Activated CD8-positive, alpha-beta memory T cell treated with anti-CD3 and anti-CD28 coated beads, Interleukin-2, amount 50 U/mL, for 4 hours (primary cell): ENCODE measurements around the gene CDHR5.

ENCODE experiments used
- DNase-seq: peaks from one replicate; pipeline ENCODE4 v3.0.0-alpha.2; 2020

CDHR5 gene

DNA sequence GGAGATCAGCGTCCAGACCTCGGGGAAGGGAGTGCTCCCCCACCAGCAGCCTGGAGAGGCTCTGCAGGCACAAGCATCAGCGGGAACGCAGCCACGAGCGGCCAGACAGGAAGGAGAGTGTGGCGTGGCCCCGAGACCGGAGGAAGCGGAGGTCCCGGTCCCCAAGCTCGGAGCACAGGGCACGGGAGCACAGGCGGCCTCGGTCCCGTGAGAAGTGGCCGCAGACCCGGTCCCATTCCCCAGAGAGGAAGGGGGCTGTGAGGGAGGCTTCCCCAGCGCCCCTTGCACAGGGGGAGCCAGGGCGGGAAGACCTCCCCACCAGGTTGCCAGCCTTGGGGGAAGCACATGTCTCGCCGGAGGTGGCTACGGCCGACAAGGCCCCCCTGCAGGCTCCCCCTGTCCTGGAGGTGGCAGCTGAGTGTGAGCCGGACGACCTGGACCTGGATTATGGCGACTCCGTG lies 15.9 kb downstream of the CDHR5 start:
- DNase-seq, result no peak

- DNase-seq, result no peak
Measured at GRCh38 chr11:607971-608659, 16.6 kb downstream of the CDHR5 start.

GRCh38 chr11:607020-607780 lies 17.6 kb downstream of the CDHR5 start:
- no peak for DNase-seq

- no peak for DNase-seq
Measured at GRCh38 chr11:606245-606644, 18.5 kb downstream of the CDHR5 start.

DNA sequence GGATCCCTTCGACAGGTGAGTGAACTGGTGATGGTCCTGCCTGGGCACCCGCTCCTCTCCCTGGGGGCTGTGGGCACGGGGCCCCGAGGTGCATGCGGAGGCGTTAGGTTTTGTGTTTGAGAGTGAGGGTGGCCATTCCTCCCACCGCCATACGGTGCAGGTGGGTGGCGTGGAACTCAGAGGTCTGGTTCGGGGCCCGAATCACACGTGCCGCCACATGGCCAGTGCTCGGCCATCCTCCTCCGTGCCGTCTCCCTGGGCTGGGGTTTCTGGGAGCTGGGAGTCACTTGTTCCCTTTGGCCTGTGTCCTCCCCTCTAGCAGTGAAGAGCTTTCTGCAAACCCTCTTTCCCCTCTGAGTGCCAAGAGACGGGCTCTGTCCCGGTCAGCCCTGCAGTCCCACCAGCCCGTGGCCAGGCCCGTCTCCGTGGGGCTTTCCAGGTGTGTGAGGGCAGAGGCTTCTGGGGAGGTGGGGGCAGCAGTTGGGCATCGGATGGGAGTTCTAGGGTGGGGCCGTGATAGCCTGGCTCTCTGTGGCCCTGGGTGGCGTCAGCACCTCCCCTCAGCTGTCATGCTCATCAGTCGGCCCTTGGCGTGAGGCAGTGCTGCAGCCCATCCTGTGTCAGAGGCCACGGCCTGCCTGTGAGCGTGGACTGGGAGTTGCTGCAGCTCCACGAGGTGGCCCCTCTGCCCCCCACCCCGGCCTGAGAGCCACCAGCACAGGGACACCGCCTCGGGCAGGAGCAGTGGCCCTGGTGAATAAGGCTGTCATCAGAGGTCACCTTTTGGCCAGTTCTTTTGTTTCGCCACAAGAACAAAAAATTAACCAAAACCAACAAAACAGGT lies 19.2 kb downstream of the CDHR5 start:
- no peak for DNase-seq

DNA sequence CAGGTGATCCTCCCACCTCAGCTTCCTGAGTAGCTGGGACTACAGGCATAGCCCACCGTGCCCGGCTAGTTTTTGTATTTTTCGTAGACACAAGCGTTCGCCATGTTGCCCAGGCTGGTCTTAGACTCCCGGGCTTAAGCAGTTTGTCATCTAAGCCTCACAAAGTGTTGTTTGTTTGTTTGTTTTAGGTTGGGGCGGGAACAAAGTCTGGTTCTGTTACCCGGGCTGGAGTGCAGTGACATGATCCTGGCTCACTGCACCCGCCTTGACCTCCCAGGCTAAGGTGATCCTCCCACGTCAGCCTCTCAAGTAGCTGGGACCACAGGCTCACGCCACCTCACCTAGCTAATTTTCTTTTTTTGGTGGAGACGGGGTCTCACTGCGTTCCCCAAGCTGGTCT lies 21.6 kb downstream of the CDHR5 start:
- DNase-seq, result no peak

DNA sequence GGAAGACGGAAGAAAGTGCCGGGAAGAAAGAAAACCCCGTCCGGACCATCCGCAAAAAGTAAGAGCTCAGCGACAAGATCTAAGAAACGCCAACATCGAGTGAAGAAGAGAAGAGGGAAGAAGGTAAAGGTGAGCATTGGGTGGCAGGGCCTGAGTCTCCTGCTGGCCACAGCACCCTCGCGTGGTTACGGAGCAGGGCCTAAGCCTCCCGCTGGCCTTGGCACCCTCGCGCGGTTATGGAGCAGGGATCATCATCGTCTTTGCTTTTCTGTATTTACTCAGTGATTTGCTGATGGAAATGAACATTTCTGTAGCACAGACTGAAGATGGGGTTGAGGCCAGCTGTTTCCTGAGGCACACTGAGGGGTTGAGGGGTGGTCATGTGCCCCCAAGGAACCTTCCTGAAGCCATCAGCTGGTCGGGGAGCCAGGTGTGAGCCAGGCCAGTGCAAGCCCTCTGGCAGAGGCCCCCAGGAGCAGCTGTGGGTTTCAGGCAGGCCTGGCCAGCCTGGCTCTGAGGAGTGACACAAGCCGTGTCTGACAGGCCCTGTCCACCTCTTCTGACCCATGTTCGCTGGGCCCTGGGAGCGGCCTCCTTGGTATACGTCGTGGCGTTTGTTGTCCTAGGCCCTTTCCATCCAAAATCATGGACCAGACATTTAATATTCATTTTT lies 23.0 kb downstream of the CDHR5 start:
- no peak for DNase-seq

DNA sequence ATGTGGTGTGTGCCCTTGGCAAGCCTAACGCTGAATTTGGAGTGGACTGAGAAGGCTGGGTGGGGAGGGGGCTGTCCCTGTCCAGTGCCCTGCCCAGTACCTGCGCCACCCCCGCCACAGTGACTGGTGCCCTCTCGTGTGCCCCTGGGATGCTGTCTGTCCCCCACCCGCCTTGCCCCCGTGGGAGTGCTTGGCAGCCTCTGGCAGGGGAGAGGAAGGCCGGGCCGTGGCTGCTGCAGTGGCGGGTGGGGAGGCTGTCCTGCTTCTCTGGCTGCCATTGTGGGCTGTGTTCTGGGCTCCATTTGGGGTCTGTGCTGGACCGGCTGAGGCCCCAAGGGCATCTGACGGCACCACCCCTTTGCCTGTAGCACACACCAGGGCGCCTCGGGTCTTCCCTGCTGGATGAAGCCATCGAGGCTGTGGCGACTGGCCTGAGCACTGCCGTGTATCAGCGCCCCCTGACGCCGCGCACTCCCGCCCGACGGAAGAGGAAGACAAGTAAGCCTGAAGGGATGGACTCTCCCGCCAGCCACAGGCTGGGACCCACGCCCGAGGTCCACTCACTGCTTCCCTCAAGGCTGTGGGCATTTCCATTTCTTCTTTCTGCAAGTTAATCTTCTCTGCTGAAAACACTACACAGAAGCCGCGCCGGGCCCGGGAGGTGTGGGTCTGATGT lies 26.6 kb downstream of the CDHR5 start:
- no peak for DNase-seq

DNA sequence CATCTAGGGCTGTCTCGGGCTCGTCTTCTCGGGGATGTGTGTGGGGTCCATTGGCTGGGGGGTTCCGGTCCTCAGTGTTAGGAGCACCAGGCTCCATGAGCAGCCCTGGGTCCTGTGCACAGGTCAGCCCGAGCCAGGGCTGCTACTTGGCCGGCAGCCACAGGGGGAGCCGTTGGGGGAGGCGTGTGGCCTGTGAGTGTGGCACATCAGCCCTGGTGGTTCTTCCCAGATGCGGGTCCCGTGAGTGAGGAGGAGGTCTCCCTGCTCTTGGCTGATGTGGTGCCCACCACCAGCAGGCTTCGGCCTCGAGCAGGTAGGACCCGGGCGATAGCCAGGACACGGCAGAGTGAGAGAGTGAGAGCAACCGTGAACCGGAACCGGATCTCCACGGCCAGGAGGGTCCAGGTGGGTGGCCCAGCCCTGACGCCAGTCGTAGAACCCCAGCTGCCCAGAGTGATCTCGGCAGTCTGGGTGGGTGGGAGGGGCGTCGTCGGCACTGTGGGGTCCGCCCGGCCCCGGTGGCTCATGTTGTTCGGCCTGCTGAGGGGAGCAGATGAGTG lies 27.5 kb downstream of the CDHR5 start:
- no peak for DNase-seq

- no peak for DNase-seq
Measured at GRCh38 chr11:596374-596773, 28.4 kb downstream of the CDHR5 start.

DNA sequence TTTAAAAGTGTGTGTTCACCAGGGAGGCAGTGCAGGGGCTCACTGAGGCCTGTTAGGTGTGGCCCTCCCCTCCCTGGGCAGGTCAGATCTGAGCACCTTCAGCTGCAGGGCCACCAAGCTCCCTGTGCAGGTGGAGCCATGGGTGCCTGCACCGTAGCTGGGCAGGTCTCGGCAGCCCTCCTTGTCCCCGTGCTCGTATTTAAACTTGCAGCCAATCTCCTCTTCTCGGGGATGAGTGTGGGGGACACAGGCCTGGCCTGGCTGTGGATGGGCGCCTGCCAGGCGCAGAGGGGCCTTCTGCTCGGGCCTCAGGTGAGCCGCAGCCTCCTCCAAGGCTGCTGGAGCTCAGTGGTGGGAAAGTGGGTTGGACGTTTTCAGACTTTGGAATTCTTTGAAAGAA lies 29.4 kb downstream of the CDHR5 start:
- no peak for DNase-seq

- no peak for DNase-seq
Measured at GRCh38 chr11:593347-593746, 31.4 kb downstream of the CDHR5 start.

GRCh38 chr11:592918-593317 lies 31.8 kb downstream of the CDHR5 start:
- DNase-seq, result no peak

- no peak for DNase-seq
Measured at GRCh38 chr11:592501-592900, 32.3 kb downstream of the CDHR5 start.

GRCh38 chr11:590997-591396 lies 33.8 kb downstream of the CDHR5 start:
- DNase-seq, result no peak

DNA sequence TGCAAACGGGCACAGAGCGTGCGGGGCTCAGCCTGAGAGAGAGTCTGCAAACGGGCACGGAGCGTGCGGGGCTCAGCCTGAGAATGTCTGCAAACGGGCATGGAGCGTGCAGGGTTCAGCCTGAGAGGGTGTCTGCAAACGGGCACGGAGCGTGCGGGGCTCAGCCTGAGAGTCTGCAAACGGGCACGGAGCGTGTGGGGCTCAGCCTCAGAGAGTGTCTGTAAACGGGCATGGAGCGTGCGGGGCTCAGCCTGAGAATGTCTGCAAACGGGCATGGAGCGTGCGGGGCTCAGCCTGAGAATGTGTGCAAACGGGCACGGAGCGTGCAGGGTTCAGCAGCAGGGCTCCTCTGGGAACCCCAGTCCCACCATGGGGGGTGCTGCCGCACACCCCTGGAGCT lies 35.0 kb downstream of the CDHR5 start:
- no peak for DNase-seq

DNA sequence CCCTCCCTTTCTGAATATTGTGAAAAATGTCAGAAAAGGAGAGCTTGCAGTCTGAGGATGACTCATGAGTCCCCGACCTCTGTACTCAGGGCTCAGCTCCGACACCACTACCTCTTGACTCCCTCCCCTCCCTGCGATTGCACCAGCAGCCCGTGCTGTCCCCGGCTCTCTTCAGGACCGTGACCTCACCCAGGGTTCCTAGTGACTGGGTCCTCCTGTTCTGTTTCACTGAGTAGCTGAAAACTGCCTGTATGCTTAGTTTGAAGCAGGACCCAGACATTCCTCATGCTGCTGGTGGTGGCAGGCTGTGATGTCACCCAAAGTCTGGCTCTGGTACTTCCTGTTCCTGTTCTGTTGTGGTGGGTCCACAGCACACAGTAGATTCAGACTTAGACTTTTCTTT lies 36.8 kb downstream of the CDHR5 start:
- DNase-seq, result peak; percentile 79

GRCh38 chr11:587546-587945 lies 37.2 kb downstream of the CDHR5 start:
- no peak for DNase-seq

GRCh38 chr11:586376-587316 lies 38.1 kb downstream of the CDHR5 start:
- DNase-seq, result no peak

- no peak for DNase-seq
Measured at GRCh38 chr11:584287-584686, 40.5 kb downstream of the CDHR5 start.

GRCh38 chr11:581752-582151 lies 43.0 kb downstream of the CDHR5 start:
- no peak for DNase-seq
